Small intestine (tissue), 7 donors: ENCODE measurements around the gene ITFG2. TPM values are rescaled to one million over a fixed set of nuclear protein-coding genes. Genes with fewer than 3 reads are reported as not detected.

Source experiments
- DNase-seq, 2 donors: peaks; one replicate each; pipeline versions ENCODE4 v3.0.0 to v3.0.0-alpha.2; 2013
- FAIRE-seq: peaks from 2 replicates; lab custom pipeline; 2012; peaks lifted over from hg19 to GRCh38; lab: Jason Lieb, UNC
- H3K27ac ChIP-seq, 3 donors: one replicate each; pipeline ENCODE4 v1.5.1; 2013; ENCODE audit warnings: low read length in 2 of 3, mild to moderate bottlenecking in 2 of 3, control low read depth in 1 of 3, inconsistent platforms in 1 of 3, low read depth in 1 of 3, moderate library complexity in 1 of 3
- H3K27me3 ChIP-seq, 3 donors: one replicate each; pipeline ENCODE4 v1.6.1; 2013; ENCODE audit warnings: low read length in 3 of 3, inconsistent platforms in 1 of 3; ENCODE audit not compliant: control insufficient read depth in 3 of 3, insufficient read depth in 3 of 3
- H3K36me3 ChIP-seq, 3 donors: one replicate each; pipeline ENCODE4 v1.6.1; 2013; ENCODE audit warnings: low read length in 3 of 3, inconsistent platforms in 1 of 3, low read depth in 1 of 3, mild to moderate bottlenecking in 1 of 3, moderate library complexity in 1 of 3; ENCODE audit not compliant: control insufficient read depth in 3 of 3, insufficient read depth in 2 of 3
- H3K4me1 ChIP-seq, 3 donors: one replicate each; pipeline ENCODE4 v1.6.1; 2013; ENCODE audit warnings: low read length in 2 of 3, inconsistent platforms in 1 of 3, low read depth in 1 of 3, mild to moderate bottlenecking in 1 of 3, moderate library complexity in 1 of 3; ENCODE audit not compliant: control insufficient read depth in 3 of 3, insufficient read depth in 2 of 3
- H3K4me3 ChIP-seq, 3 donors: one replicate each; pipeline ENCODE4 v1.5.1; 2013; ENCODE audit warnings: low read length in 3 of 3, control low read depth in 1 of 3, inconsistent platforms in 1 of 3, low read depth in 1 of 3, mild to moderate bottlenecking in 1 of 3, moderate library complexity in 1 of 3
- H3K9me3 ChIP-seq, 2 donors: one replicate each; pipeline ENCODE4 v1.6.1; 2013; ENCODE audit warnings: low read depth in 1 of 2, low read length in 1 of 2; ENCODE audit not compliant: control insufficient read depth in 2 of 2, insufficient read depth in 1 of 2
- WGBS, 3 donors: extraction: QIAGEN DNeasy Blood & Tissue Kit; methylation state at CpG; one replicate each; pipeline ENCODE4 v1.1.7; 2013; 5-methylcytosine and 5-hydroxymethylcytosine counted together
- polyA plus RNA-seq, 4 donors: library from polyadenylated mRNA; stranded (reverse) in 3 of 4; unstranded in 1 of 4; fragments of 200-250 nt in 3 of 4; fragments of 120-200 nt in 1 of 4; gene quantifications; one replicate each; pipeline versions ENCODE4 v1.2.1 to v1.2.3, GENCODE V29; 2013
- donor health status: healthy with polysubstance abuse.
- donor health status: control.
- donor health status: control.
- donor health status: Bipolar disorder and iron deficiency.
- donor health status: healthy.

ITFG2 gene
- polyA plus RNA-seq, 4 donors = 17.0 to 45.9 (median 22.3) TPM

DNA sequence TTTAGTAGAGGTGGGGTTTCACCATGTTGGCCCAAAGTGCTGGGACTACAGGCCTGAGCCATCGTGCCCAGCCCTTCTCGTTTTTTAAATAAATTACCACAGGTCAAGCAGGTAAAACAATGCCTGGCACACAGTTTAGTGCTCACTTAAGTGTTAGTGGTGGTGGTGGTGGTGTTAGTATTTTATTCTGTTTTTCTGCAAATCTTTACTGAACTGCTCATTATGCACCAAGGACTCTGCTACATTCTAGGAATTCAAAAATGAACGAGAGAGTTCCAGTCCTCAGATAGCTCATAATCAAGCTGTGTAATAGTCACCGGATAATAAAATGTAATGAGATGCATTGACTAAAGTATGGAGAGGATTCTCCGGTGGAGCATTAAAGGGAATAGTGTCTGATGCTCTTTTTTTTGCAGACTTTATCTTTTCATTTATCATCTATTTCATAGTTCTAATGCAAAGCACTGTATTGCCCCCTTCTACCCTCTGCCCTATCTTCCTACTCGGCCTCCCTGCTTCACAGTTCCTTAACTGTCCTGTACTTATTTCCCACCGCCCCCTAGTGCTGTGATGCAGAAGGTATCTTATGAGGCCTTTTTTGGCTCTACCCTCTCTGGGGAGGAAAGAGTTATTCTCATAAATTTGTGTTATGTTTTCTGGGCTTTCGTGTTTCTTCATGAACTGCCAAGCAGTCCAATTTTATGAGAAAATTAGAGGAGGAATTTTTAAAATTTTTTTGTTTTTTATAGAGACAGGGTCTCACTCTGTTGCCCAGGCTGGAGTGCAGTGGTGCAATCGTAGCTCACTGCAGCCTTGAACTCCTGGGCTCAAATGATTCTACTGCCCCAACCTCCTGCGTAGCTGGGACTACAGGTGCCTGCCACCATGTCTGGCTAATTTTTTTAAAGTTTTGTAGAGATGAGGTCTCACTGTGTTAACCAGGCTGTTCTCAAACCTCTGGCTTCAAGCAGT lies 1.0 kb downstream of the ITFG2 start:
- WGBS, 3 donors = 9 to 14% (median 14%) methylated on average over 10 of the region's 10 CpGs
- peaks cover 4 to 26% (median 4%) of the 10 kb centered on the region in 3 donors for H3K36me3 ChIP-seq
- FAIRE-seq (no peak), DNase-seq (peak; percentile 55 to 63)
- no peaks in the 10 kb centered on the region for H3K27me3 ChIP-seq
- peak overlapping the region; percentile 84 to 95 (median 90) for H3K27ac ChIP-seq
- H3K4me1 ChIP-seq = no peaks in the 10 kb centered on the region
- no peaks in the 10 kb centered on the region for H3K9me3 ChIP-seq
- peak overlapping the region; percentile 31 to 79 (median 63) for H3K4me3 ChIP-seq

DNA sequence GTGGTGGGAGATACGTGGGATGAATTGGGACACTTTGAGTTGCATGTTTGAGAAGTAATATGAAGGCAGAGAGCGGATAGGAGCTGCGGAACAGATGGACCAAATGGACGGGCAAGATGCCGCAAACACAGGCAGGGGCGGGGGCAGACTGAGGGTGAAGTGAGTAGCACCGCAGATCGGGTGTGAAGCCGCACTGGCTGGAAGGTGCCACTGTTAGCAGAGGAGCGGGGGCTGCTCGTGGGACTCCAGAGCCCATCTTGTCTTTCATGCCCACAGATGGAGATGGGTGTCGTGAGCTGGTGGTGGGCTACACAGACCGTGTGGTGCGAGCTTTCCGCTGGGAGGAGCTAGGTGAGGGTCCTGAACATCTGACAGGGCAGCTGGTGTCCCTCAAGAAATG lies 7.3 kb downstream of the ITFG2 start:
- Histone ChIP-seq H3K36me3 (peaks cover 19 to 74% (median 23%) of the 10 kb centered on the region in 3 donors), H3K4me3 (no peak overlapping the region), H3K27me3 (no peaks in the 10 kb centered on the region), H3K4me1 (no peaks in the 10 kb centered on the region), H3K9me3 (no peaks in the 10 kb centered on the region), H3K27ac (no peak overlapping the region)
- DNase-seq (no peak), FAIRE-seq (no peak)
- WGBS, 3 donors = 95 to 97% (median 96%) methylated on average over 15 of the region's 15 CpGs

DNA sequence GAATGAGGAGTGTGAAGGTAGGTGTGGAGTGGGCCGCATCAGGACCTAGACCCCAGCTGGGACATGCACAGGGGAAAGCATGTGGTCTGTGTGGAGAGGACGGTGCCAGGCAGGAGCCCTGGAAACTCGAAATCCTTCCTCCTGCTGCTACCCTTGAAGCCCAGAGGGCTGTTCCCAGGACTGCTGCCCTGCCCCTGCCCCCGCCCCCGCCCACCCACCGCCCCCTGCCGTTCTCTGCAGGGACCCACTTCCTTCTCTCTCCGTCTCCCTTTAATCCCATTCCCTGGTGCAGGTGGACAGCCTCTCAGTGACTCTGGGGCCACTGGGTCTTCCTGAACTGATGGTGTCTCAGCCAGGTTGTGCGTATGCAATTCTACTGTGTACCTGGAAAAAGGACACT lies 8.0 kb downstream of the ITFG2 start:
- DNase-seq (no peak), FAIRE-seq (no peak)
- Histone ChIP-seq H3K9me3 (no peaks in the 10 kb centered on the region), H3K4me3 (no peak overlapping the region), H3K27me3 (no peaks in the 10 kb centered on the region), H3K4me1 (no peaks in the 10 kb centered on the region), H3K36me3 (peaks cover 19 to 76% (median 23%) of the 10 kb centered on the region in 3 donors), H3K27ac (no peak overlapping the region)
- WGBS, 3 donors = 82 to 86% (median 86%) methylated on average over 6 to 9 of the region's 9 CpGs

DNA sequence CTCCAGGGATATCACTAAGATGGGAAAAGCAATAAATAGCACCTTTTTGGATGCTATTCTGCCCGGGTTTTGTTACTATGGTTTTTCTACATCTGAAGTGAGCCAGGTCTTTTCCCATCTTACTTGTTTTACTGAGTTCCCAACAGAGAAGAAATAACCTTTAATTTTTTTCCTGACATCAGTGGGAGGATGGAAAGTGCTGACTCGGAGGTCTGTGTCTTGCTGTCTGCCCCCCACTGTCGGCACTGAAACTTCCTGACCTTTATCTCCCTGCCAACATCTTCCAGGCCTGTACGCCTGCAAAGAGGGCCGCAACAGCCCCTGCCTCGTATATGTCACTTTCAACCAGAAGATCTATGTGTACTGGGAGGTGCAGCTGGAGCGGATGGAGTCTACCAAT lies 11.0 kb downstream of the ITFG2 start:
- no peak for FAIRE-seq
- no peak overlapping the region for H3K4me3 ChIP-seq
- H3K36me3 ChIP-seq = peaks cover 24 to 84% (median 25%) of the 10 kb centered on the region in 3 donors
- no peak overlapping the region for H3K27ac ChIP-seq
- WGBS, 3 donors = 85 to 88% (median 85%) methylated on average over 7 of the region's 7 CpGs
- DNase-seq = no peak
- H3K27me3 ChIP-seq = no peaks in the 10 kb centered on the region
- H3K9me3 ChIP-seq = no peaks in the 10 kb centered on the region
- H3K4me1 ChIP-seq = no peaks in the 10 kb centered on the region

DNA sequence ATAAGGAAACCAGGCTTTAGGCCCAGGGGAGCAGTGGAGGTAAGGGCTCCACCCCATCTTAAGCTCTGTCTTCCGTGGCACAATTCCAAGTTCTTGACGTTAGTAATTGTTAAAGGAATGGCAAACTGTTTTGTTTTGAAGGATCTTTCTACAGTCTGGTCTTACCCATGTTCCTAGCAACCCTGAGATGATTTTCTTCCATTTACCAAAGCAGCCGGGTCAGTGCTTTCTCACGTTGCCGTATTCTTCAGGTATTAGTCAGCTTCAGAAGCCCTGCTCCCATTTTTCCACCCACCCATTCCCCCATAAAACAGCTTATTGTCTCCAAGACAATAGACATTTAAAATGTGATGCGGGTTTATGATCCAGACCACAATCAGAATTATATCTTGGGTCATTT lies 12.1 kb downstream of the ITFG2 start:
- Histone ChIP-seq H3K27ac (no peak overlapping the region), H3K4me1 (no peaks in the 10 kb centered on the region), H3K27me3 (no peaks in the 10 kb centered on the region), H3K9me3 (no peaks in the 10 kb centered on the region), H3K36me3 (peaks cover 24 to 78% (median 25%) of the 10 kb centered on the region in 3 donors), H3K4me3 (no peak overlapping the region)
- 80 to 83% (median 80%) methylated on average over 6 of the region's 6 CpGs for WGBS, 3 donors
- DNase-seq (no peak), FAIRE-seq (no peak)

DNA sequence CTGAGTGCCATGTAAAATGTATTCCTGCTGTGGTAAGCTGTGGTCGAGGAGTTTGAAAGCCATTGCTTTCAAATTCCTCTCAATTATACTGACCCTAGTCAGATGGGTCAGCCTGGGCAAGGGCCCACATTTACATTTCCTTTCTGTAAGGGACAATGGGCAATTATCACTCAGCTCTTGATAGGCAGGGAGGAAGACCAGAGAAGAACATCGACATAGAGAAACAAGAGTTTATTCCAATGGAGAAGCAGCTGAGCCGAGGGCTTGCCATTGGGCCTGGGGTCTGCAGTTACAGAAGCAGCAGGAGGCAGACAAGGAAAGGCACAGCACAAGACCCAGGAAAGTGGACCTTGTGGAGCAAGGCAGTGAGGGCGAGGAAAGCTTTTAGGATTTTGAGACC lies 12.7 kb downstream of the ITFG2 start:
- Histone ChIP-seq H3K4me1 (no peaks in the 10 kb centered on the region), H3K4me3 (no peak overlapping the region), H3K27ac (no peak overlapping the region), H3K36me3 (peaks cover 24 to 73% (median 28%) of the 10 kb centered on the region in 3 donors), H3K27me3 (no peaks in the 10 kb centered on the region), H3K9me3 (no peaks in the 10 kb centered on the region)
- WGBS, 3 donors = 81 to 91% (median 89%) methylated on average over 4 of the region's 4 CpGs
- DNase-seq (no peak), FAIRE-seq (no peak)

DNA sequence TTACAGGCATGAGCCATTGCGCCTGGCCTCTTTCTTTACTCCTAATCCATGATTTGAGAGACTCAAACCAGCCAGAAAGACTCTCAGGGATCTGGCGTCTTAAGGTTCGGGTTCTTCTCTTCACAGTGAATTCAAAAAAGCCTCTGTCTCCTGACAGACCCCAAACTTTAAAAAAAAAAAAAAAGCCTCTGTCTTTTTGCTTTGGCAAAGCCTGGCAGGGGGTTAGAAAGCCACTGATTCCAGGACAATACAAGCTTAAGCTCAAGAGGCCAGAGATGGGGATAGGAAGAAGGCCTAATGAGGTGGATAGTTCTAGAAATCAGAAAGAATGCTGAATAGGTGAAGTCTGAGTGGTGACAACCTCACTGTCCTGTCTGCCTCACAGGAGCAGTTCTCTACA lies 13.6 kb downstream of the ITFG2 start:
- Histone ChIP-seq H3K4me1 (no peaks in the 10 kb centered on the region), H3K27me3 (no peaks in the 10 kb centered on the region), H3K4me3 (no peak overlapping the region), H3K27ac (no peak overlapping the region), H3K36me3 (peaks cover 21 to 71% (median 28%) of the 10 kb centered on the region in 3 donors), H3K9me3 (no peaks in the 10 kb centered on the region)
- FAIRE-seq (no peak), DNase-seq (no peak)
- WGBS, 3 donors = 97 to 98% (median 97%) methylated on average over 3 of the region's 3 CpGs

DNA sequence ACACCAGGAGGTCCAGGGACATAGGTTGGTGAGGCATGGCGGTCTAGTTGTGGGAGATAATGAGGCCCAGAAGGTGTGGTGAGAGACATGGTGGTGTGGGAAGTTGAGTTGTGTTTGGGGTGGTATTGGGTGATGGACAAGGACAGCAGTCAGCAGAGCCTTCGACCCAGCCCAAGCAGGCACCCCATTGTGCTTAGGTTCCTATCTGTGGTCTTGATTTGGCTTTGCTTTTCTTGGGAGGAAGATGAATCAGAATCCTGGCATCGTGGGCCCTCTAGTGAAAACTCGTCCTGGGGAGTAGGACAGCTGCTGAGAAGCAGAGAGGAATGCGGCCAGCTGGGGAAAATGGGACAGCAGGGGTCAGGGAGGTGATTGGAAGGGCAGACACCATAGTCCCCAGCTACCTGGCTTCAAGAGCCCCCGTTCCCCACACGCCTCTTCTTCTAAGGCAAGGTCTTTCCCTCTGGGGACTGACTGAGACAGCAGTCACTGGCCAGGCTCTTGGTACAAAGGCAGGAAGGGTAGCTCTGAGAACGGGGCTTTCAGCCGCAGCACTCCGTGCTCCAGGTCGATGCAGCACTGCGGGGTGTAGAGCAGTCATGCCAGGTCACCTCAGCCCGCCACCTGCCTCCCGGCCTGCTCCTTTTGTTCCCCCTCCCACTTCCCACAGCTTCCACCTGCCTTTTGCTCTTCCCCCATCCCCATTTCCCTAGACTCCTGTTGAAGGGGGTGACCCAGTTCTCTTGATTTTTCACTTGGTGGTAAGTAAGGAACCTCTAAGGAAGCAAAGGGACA lies 14.4 kb downstream of the ITFG2 start:
- DNase-seq (no peak), FAIRE-seq (no peak)
- H3K4me3 ChIP-seq = no peak overlapping the region
- no peaks in the 10 kb centered on the region for H3K9me3 ChIP-seq
- no peak overlapping the region for H3K27ac ChIP-seq
- no peaks in the 10 kb centered on the region for H3K4me1 ChIP-seq
- H3K36me3 ChIP-seq = peaks cover 18 to 62% (median 26%) of the 10 kb centered on the region in 3 donors
- WGBS, 3 donors = 89 to 93% (median 90%) methylated on average over 14 of the region's 14 CpGs
- no peaks in the 10 kb centered on the region for H3K27me3 ChIP-seq
